Right lobe of liver (tissue), 6 donors: ENCODE data around the gene ZFAND2B. TPM values are rescaled to one million over a fixed set of nuclear protein-coding genes. Genes with fewer than 3 reads are reported as not detected.
A peak's percentile ranks its signal among the peaks of the same experiment; 100 is the strongest.

ENCODE experiments used
- ATAC-seq, 4 donors: fragments of 200-7000 bp; cut with Tn5 transposase; one replicate each; pipeline ENCODE4 v1.9.1; 2020; ENCODE audit warnings: mild to moderate bottlenecking in 4 of 4, moderate library complexity in 4 of 4
- DNase-seq, 3 donors: peaks; one replicate each; pipeline ENCODE4 v3.0.0-alpha.2; 2020
- H3K27ac ChIP-seq, 3 donors: fragments of 200-600 bp; one replicate each; pipeline ENCODE4 v1.8.0; 2022
- H3K27me3 ChIP-seq, 2 donors: fragments of 200-600 bp; one replicate each; pipeline ENCODE4 v1.8.0; 2022
- H3K36me3 ChIP-seq, 4 donors: fragments of 200-600 bp; sonication (generic) in 1 of 4; one replicate each; pipeline versions ENCODE4 v1.5.1 to v1.8.0; 2017 to 2022; ENCODE audit warnings: control low read depth in 1 of 4
- H3K4me1 ChIP-seq, 4 donors: fragments of 200-600 bp; sonication (generic) in 1 of 4; one replicate each; pipeline versions ENCODE4 v1.5.1 to v1.8.0; 2017 to 2022; ENCODE audit warnings: control low read depth in 1 of 4
- H3K4me3 ChIP-seq, 3 donors: fragments of 200-600 bp; one replicate each; pipeline ENCODE4 v1.8.0; 2022
- H3K9me3 ChIP-seq, 4 donors: fragments of 200-600 bp; sonication (generic) in 1 of 4; one replicate each; pipeline versions ENCODE4 v1.5.1 to v1.8.0; 2017 to 2022; ENCODE audit warnings: control low read depth in 1 of 4
- POLR2A ChIP-seq: fragments of 450-650 bp; IDR thresholded peaks from one replicate; pipeline ENCODE4 v1.6.1; 2017; ENCODE audit warnings: antibody characterized with exemption, mild to moderate bottlenecking
- WGBS: methylation state at CpG from one replicate; pipeline ENCODE4 v1.1.6; 2018; ENCODE audit warnings: low coverage, low lambda C conversion rate; ENCODE audit not compliant: insufficient coverage; ENCODE audit errors: missing lambda C conversion rate; 5-methylcytosine and 5-hydroxymethylcytosine counted together
- intact Hi-C, 2 donors: fragments of 100-400 bp; cut with DNase I; formaldehyde crosslinking; loops; one replicate each; pipeline versions ENCODE4 v1.11.2 to v1.14.1; 2022
- total RNA-seq, 6 experiments: library from RNA; depleted of rRNA in 2 of 6; stranded (reverse); fragments of >200 nt in 2 of 6; fragmentation: NEBNext Ultra II Directional in 3 of 6; extraction: Animal tissue kit (Norgen Biotek cat#: 25700) in 3 of 6; gene quantifications; one replicate each; pipeline versions ENCODE4 v1.1.0 to v1.2.4, GENCODE V29; 2016 to 2023
- TF ChIP-seq, protein P1 (sequence below), 4 donors: fragments of 200-600 bp in 3 of 4; fragments of 450-650 bp in 1 of 4; IDR thresholded peaks; one replicate each; pipeline versions ENCODE4 v1.5.1 to v1.8.0; 2016 to 2022; ENCODE audit warnings: antibody characterized with exemption in 4 of 4, mild to moderate bottlenecking in 2 of 4
- donor health status: DM: no; HTN: yes; CAD: no.
- donor health status: DM: no; HTN: no; CAD: no.
- donor health status: DM: no; HTN: no; CAD: no.
- donor health status: DM: no; HTN: yes; CAD: no.
- donor health status: DM: no; HTN: yes; CAD: no.

ZFAND2B gene
- total RNA-seq, 6 experiments from 2014 or later, result 20.7 to 32.3 (median 28.8) TPM

DNA sequence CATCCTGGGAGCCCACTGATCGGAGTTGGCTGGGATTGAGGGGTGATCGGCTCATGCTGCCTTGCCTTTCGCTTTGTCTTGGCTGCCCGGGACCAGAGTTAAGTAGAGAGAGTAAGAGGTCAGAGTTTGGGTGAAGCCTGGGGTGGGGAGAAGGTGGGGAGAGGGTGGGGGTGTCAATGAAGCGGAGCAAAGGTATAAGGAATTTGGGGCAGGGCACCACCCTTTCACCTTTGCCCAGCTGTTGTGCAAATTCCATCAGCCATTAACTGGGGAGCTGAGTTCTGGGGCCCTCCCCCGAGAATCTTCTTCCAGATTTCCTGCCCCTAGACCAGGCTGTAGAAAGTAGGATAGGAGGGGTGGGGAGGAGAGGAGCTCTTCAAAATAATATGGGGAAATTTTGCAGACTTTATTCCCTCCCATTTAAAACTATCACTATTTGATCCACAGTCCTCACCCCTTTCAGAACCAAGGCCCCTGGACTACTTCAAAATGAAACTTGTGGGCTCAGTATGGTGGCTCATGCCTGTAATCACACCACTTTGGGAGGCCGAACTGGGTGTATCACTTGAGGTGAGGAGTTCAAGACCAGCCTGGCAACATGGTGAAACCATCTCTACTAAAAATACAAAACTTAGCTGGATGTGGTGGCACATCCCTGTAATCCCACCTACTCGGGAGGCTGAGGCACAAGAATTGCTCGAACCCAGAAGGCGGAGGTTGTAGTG lies 36.5 kb upstream of the ZFAND2B start, which contains the start of gene SLC23A3:
Gene SLC23A3, minus strand, starts transcription at position 100 of the 725 bp plus-strand sequence. Its CDS starts 45 bp downstream, at position 55.
- H3K36me3 ChIP-seq, result peaks cover 0 to 27% (median 4%) of the 10 kb centered on the region in 4 donors
- ATAC-seq (peak; percentile 40 to 67 (median 52)), DNase-seq (peak in 1 of 3 donors; percentile 57)
- no peaks in the 10 kb centered on the region for H3K9me3 ChIP-seq
- no peak within 1 kb of the TSS for H3K27ac ChIP-seq
- peaks cover 0 to 18% (median 6%) of the 10 kb centered on the region in 4 donors for H3K4me1 ChIP-seq
- H3K4me3 ChIP-seq, result no peak within 1 kb of the TSS
- intact Hi-C loops, result loop anchor here (5.0 kb wide), 2 partner anchors 37 to 132 kb away; partner anchors contain the start of gene ZFAND2B (in 1 of the 2)
- H3K27me3 ChIP-seq, result no peaks in the 10 kb centered on the region
- WGBS, result 62% methylated on average over 9 of the region's 10 CpGs
- TF ChIP-seq POLR2A, result no peak
- TF ChIP-seq, protein P1, sequence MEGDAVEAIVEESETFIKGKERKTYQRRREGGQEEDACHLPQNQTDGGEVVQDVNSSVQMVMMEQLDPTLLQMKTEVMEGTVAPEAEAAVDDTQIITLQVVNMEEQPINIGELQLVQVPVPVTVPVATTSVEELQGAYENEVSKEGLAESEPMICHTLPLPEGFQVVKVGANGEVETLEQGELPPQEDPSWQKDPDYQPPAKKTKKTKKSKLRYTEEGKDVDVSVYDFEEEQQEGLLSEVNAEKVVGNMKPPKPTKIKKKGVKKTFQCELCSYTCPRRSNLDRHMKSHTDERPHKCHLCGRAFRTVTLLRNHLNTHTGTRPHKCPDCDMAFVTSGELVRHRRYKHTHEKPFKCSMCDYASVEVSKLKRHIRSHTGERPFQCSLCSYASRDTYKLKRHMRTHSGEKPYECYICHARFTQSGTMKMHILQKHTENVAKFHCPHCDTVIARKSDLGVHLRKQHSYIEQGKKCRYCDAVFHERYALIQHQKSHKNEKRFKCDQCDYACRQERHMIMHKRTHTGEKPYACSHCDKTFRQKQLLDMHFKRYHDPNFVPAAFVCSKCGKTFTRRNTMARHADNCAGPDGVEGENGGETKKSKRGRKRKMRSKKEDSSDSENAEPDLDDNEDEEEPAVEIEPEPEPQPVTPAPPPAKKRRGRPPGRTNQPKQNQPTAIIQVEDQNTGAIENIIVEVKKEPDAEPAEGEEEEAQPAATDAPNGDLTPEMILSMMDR (IDR thresholded peaks at IDR 0.05), result no peak

DNA sequence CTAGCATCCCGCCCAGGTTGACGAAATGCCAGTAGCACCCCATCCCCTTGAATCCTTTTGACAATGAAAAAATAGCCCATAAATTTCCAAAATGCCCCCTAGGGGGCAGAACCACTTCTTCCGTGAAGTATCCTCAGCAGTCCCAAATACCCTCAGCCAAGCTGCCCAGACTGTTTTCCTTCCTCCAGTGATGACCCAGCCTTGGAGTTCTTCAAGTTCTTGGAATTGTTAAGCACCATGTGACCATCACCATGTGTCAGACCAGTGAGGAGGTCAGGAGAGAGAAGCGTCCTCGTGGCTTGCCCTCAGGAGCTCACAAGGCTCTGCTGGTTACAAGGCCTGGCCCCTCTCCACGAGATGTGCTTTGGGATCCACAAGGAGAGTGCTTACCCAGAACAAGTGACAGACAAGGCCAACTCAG lies 35.3 kb upstream of the ZFAND2B start:
- intact Hi-C loops, result loop anchor here in 1 of 2 donors (5.0 kb wide), 1 partner anchor 36 kb away; the partner anchor contains the start of gene ZFAND2B
- Histone ChIP-seq H3K27me3 (no peaks in the 10 kb centered on the region), H3K36me3 (peaks cover 0 to 35% (median 4%) of the 10 kb centered on the region in 4 donors), H3K4me1 (peaks cover 0 to 29% (median 6%) of the 10 kb centered on the region in 4 donors), H3K9me3 (no peaks in the 10 kb centered on the region), H3K4me3 (no peak overlapping the region), H3K27ac (peak overlapping the region in 2 of 3 donors; percentile 2 to 18)
- TF ChIP-seq POLR2A, result no peak
- TF ChIP-seq, protein P1 (IDR thresholded peaks at IDR 0.05), result peak; percentile 53 to 74 (median 68)
- peak in 1 of 3 donors; percentile 54 for DNase-seq
- WGBS, result 14% methylated on average over 3 of the region's 6 CpGs
- ATAC-seq, result peak; percentile 62 to 71 (median 66)

GRCh38 chr2:219172231-219173154 lies 34.1 kb upstream of the ZFAND2B start:
- DNase-seq (peak in 1 of 3 donors; percentile 35), ATAC-seq (no peak)
- H3K27me3 ChIP-seq, result no peaks in the 10 kb centered on the region
- H3K9me3 ChIP-seq, result no peaks in the 10 kb centered on the region
- TF ChIP-seq, protein P1 (IDR thresholded peaks at IDR 0.05), result no peak
- peak overlapping the region in 1 of 3 donors; percentile 18 for H3K27ac ChIP-seq
- WGBS, result 75% methylated on average over 8 of the region's 16 CpGs
- intact Hi-C loops, result loop anchor here in 1 of 2 donors (5.0 kb wide), 1 partner anchor 35 kb away; the partner anchor contains the start of gene ZFAND2B
- peaks cover 0 to 35% (median 4%) of the 10 kb centered on the region in 4 donors for H3K36me3 ChIP-seq
- no peak overlapping the region for H3K4me3 ChIP-seq
- peaks cover 0 to 29% (median 6%) of the 10 kb centered on the region in 4 donors for H3K4me1 ChIP-seq

- TF ChIP-seq, protein P1 (IDR thresholded peaks at IDR 0.05), result no peak
- no peak for TF ChIP-seq POLR2A
- Histone ChIP-seq H3K9me3 (no peaks in the 10 kb centered on the region), H3K27ac (no peak overlapping the region), H3K27me3 (no peaks in the 10 kb centered on the region), H3K4me1 (peaks cover 0 to 29% (median 6%) of the 10 kb centered on the region in 4 donors), H3K36me3 (peaks cover 0 to 35% (median 4%) of the 10 kb centered on the region in 4 donors), H3K4me3 (no peak overlapping the region)
- whole genome bisulfite sequencing, result 91% methylated on average over 4 of the region's 6 CpGs
- intact Hi-C loops, result loop anchor here in 1 of 2 donors (5.0 kb wide), 1 partner anchor 34 kb away; the partner anchor contains the start of gene ZFAND2B
- ATAC-seq, result no peak
- DNase-seq, result no peak
Measured at GRCh38 chr2:219173176-219173575, 33.4 kb upstream of the ZFAND2B start.
